IPS-11a (cell line): ENCODE measurements around the gene ARHGEF39.
"Not testable (repeated sequence)": the region's sequence is repeated elsewhere in the genome, so short reads cannot be mapped to it uniquely, and the experiment has no call there.

Source experiments
- H3K4me3 ChIP-seq: one replicate; pipeline ENCODE4 v1.5.1; 2013; ENCODE audit warnings: low read depth, low read length, control low read depth

Gene ARHGEF39

DNA sequence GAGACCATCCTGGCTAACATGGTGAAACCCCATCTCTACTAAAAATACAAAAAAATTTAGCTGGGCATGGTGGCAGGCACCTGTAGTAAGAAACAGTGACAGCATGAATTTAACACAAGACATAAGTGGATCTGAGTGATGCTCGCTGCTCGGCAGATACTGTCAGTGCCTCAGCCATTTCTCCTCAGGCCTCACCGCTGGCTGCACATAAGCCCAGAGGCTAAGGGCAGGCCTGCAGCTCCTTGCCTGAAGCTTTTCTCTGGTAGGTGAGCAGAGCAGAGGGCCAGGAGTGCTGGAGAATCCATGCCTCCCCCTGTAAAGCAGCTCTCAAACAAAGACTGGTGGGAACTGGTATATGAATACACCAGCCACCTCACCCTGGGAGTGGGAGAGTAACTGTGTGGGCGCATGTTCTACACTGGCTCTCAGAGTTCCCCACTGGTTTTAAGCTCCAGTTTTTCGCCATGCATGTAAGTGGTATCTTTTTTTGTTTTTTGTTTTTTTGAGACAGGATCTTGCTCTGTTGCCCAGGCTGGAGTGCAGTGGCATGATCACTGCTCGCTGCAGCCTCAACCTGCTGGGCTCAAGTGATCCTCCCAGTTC lies 36.5 kb downstream of the ARHGEF39 start:
- no peak overlapping the region for H3K4me3 ChIP-seq

DNA sequence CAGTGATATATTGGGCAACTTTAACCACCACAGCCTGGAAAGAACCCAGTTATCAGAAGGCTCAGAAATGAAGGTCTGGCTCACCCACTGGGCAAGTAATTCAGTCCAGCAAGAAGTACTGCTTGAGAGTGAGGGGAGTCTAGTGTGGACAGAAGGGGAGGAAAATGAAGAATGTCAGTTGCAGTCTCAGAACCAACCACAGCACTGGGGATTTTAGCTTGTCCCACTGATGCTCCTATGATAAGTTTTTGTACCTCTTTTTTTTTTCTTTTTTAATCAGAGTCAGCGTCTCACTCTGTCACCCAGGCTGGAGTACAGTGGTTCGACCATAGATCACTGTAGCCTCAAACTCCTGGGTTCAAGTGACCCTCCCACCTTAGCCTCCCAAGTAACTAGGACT lies 37.4 kb downstream of the ARHGEF39 start:
- no peak overlapping the region for H3K4me3 ChIP-seq

DNA sequence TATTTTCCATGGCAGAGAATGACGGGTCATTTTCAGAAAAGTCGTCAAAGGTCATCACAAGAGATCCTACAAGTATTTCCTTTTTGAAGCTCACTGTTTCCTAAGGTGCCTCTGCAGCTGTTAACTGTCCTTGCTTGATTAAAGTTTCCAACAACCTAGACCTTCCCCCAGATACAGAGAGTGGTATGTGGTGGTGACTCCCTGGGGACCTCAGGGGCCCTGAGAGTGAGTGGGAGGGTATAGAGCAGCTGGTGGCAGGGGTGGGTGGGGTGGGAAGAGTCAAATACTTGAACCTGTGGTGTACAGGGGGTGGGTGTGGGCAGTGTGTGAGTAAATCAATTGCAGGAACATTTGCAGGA lies 45.2 kb downstream of the ARHGEF39 start:
- no peak overlapping the region for H3K4me3 ChIP-seq

- no peak overlapping the region for H3K4me3 ChIP-seq
Observed at GRCh38 chr9:35618854-35619799, 45.9 kb downstream of the ARHGEF39 start.

DNA sequence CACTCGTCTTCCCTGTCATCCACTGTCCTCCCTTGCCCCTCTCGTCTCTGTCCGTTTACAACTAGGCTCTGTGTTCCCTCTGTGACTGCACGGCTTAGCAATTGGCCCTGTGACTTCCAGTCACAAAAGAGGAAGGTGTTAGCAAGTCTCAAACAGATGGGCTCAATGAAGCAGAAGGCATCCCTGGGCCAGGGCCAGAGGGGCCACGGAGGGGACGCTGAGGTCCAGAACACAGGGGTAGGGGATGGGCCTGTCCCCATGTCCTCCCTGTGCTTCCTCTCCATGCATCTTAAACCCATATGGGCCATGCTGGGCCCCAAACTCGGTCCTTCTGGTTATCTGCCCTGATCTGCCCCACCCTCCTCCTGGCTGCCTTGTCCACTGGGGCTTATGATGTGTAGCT lies 46.7 kb downstream of the ARHGEF39 start, which contains the start of gene CD72:
Gene CD72, minus strand, starts transcription at position 89 of the 403 bp plus-strand sequence. CDS start 110 bp downstream, outside the sequence.
- H3K4me3 ChIP-seq: peak within 1 kb of the TSS; percentile 66

DNA sequence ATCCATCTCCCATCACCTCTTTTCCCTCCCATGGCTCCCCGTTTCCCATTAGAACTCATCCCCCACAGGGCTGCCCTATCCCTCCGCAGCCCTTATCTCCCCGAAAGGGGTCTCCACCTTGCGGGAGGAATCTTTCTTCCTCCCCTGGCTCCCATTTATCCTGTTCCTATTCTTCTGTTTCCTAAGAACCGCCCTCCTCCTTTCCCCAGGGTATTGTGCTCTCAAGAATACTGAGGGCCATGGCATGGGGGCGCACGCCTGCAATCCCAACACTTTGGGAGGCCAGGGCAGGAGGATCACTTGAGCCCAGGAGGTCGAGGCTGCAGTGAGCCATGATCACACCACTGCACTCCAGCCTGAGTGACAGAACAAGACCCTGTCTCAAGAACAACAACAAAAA lies 47.4 kb downstream of the ARHGEF39 start:
- peak overlapping the region; percentile 66 for H3K4me3 ChIP-seq

DNA sequence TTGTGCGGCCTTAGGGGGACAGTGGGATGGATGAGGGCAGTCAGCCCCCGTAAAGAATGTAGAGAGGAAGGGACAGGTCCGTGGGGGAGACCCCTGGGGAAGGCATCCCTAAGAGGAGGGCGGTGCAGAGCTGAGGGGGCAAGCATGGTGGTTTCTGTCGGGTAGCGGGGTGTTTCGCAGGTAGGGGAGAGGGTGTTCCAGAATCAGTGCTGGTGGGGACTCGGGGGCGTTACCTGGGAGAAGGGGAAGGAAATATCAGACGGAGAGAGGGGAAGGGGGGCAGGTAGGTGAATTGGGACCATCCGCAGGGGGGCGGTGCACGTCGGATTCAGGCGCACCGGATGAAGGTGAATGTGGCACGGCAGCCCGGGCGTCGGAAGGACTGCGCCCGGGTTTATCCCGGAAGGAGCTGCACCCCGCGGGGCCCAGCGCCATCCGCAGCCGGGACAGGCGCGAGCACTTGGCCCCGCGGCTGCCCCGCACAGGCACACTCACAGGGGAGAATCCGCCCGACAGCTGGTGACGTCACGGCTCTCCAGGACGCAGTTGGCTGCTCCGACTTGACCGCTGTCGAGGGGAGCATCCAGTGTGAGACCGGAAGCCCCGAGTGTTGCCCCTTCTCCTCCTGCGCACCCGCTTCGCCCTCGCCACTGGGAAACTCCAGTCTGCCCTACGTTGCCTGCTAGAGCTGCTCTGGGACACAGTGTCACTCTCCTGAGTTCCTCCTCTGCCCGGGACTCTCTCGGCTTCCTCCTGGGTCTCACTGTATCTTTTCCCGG lies 48.1 kb downstream of the ARHGEF39 start:
- peak overlapping the region; percentile 66 for H3K4me3 ChIP-seq

DNA sequence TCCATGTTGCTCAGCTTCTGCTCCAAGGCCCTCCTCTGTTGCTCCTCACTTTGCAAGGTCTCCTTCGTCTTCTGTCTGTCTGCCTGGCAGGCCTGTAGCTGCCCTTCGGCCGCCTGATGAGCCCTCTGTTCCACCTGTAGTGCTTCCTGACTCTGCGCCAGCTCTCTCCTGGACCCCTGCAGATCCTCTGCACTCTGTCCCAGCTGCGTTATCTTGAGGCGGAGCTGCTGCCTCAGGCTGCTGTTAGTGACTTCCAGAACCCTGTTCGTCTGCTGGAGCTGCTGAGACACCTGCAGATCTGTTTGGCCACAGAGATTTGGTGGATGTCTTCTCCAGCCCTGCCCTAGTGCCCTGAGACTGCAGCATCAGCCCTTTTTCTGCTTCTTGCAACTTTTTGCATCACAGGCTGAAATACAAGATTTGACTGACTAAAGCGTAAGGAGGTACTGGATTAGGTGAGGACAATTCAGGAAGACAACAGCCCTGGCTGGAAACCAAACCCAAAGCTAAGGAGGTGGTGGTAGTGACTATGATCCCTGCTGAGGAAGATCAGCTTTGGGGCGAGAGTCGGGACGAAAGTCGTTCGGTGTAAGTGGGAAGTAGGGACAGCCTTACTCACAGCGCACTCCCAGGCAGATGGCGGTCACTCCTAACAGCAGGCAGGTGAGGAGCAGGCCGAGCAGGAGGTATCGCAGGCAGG lies 48.9 kb downstream of the ARHGEF39 start:
- peak overlapping the region; percentile 66 for H3K4me3 ChIP-seq

DNA sequence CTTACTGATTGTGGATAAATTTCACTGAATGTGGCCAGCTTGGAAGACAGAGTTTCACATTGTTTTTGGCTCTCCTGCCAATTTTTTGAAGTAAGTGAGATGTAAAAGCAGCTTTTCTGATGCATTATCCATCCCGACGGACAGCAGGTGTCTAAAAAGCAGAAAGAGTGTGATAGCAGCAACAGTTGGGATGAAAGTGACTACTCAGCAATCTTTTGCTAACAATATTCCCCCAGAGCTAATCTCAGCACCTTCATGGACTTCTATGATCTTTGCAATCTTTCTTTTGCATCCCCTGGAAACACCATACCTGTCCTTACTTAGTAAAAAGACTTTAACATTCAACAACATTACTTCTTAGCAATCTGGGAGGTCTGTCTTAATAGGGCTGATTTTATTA lies 52.2 kb downstream of the ARHGEF39 start:
- no peak overlapping the region for H3K4me3 ChIP-seq

- H3K4me3 ChIP-seq: not testable (repeated sequence)
Observed at GRCh38 chr9:35612066-35612465, 52.9 kb downstream of the ARHGEF39 start.

GRCh38 chr9:35611230-35611797 lies 53.7 kb downstream of the ARHGEF39 start:
- no peak overlapping the region for H3K4me3 ChIP-seq

- H3K4me3 ChIP-seq: no peak overlapping the region
Observed at GRCh38 chr9:35609820-35610163, 55.2 kb downstream of the ARHGEF39 start.
